HG03159 (cell line): Measurements from ENCODE around the gene TLE3.
"Not testable (repeated sequence)": the region's sequence is repeated elsewhere in the genome, so short reads cannot be mapped to it uniquely, and the experiment has no call there.

Source experiments
- ATAC-seq: cut with Tn5 transposase; IDR thresholded peaks from one replicate; pipeline ENCODE4 v1.9.1; 2021; ENCODE audit warnings: mild to moderate bottlenecking, moderate library complexity; ENCODE audit not compliant: unreplicated experiment

TLE3 gene

GRCh38 chr15:70097321-70098152, at the start of gene TLE3:
Gene TLE3, minus strand, starts transcription at chr15:70097917. Its CDS starts 1,119 bp downstream, at chr15:70096798.
- peak; percentile 50 for ATAC-seq

GRCh38 chr15:70147178-70147760, 49.6 kb upstream of the TLE3 start:
- no peak for ATAC-seq

- ATAC-seq = no peak
These were observed 49.1 kb upstream of the TLE3 start for GRCh38 chr15:70146771-70147170.

GRCh38 chr15:70146162-70146561, 48.4 kb upstream of the TLE3 start:
- ATAC-seq = no peak

- ATAC-seq = no peak
These were observed 47.5 kb upstream of the TLE3 start for GRCh38 chr15:70145261-70145660.

- no peak for ATAC-seq
These were observed 44.8 kb upstream of the TLE3 start for GRCh38 chr15:70142322-70143191.

GRCh38 chr15:70142072-70142321, 44.3 kb upstream of the TLE3 start:
- no peak for ATAC-seq

GRCh38 chr15:70141376-70142071, 43.8 kb upstream of the TLE3 start:
- no peak for ATAC-seq

- ATAC-seq = no peak
These were observed 43.0 kb upstream of the TLE3 start for GRCh38 chr15:70140543-70141375.

- no peak for ATAC-seq
These were observed 42.4 kb upstream of the TLE3 start for GRCh38 chr15:70140025-70140542.

GRCh38 chr15:70137967-70138366, 40.2 kb upstream of the TLE3 start:
- no peak for ATAC-seq

- ATAC-seq = not testable (repeated sequence)
These were observed 39.3 kb upstream of the TLE3 start for GRCh38 chr15:70137021-70137420.

GRCh38 chr15:70133781-70134421, 36.2 kb upstream of the TLE3 start:
- ATAC-seq = no peak

- no peak for ATAC-seq
These were observed 35.6 kb upstream of the TLE3 start for GRCh38 chr15:70133296-70133695.

- ATAC-seq = no peak
These were observed 34.9 kb upstream of the TLE3 start for GRCh38 chr15:70132571-70132970.

GRCh38 chr15:70132139-70132538, 34.4 kb upstream of the TLE3 start:
- ATAC-seq = no peak

GRCh38 chr15:70128414-70129140, 30.9 kb upstream of the TLE3 start:
- no peak for ATAC-seq

- ATAC-seq = no peak
These were observed 30.2 kb upstream of the TLE3 start for GRCh38 chr15:70127770-70128413.
